ENCODE results near the gene OR2H1.

DNA sequence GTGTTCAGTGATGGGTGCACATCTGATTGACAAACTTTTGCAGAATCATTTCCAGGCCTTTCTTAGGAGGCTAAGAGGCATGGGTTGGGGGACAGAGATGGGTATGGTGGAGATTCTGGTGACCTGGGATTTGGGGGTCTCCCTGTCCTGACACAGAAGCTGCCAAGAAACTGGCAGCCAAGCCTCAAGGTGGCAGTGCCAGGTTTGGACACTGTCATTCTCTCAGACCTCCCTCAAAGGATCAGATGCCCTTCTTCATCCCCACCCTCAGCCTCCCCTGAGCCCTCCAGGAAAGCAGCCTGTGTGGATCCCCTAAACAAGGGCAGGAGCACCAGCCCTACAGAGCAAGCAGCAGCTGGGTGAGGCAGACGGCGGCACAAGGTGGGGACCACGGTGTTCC, 48.9 kb downstream of the OR2H1 start:
- no peak for TF ChIP-seq EZH2 (IDR thresholded peaks at IDR 0.05; ENCODE audit: insufficient read depth, poor library complexity, severe bottlenecking)
- TF ChIP-seq EZH2phosphoT487 (IDR thresholded peaks at IDR 0.05; ENCODE audit: insufficient read depth, low read depth), result no peak
